Measurements from ENCODE around the gene PRKCA. TPM values are rescaled to one million over a fixed set of nuclear protein-coding genes. Genes with fewer than 3 reads are reported as not detected.

Gene PRKCA
- total RNA-seq, 1 experiment from 2014 or later = 29.5 TPM

DNA sequence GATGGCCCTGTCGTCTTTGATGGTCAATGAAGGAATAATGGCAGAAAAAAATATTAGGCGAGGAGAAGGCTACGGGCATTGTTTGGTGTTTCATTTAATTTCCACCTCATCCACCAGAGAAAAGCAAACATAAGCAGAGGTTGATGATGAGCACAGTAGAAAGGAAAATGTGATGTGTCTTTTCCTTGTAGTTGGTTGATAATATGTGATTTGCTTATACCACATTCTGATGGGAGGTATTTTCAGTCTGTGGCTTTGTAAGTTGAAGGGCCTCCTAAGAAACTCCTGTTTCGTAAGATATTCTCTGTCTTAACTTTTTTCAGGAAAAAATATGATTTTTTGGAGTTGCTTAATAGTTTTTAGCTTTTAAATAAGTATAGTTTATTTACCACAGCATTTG is 215.7 kb downstream of the PRKCA start (continued):
- TF ChIP-seq, protein P1, sequence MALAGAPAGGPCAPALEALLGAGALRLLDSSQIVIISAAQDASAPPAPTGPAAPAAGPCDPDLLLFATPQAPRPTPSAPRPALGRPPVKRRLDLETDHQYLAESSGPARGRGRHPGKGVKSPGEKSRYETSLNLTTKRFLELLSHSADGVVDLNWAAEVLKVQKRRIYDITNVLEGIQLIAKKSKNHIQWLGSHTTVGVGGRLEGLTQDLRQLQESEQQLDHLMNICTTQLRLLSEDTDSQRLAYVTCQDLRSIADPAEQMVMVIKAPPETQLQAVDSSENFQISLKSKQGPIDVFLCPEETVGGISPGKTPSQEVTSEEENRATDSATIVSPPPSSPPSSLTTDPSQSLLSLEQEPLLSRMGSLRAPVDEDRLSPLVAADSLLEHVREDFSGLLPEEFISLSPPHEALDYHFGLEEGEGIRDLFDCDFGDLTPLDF (CRISPR knock-in tag; IDR thresholded peaks at IDR 0.05) = no peak
- no peak for TF ChIP-seq MLX (CRISPR knock-in tag; IDR thresholded peaks at IDR 0.05)
- TF ChIP-seq, protein P2, sequence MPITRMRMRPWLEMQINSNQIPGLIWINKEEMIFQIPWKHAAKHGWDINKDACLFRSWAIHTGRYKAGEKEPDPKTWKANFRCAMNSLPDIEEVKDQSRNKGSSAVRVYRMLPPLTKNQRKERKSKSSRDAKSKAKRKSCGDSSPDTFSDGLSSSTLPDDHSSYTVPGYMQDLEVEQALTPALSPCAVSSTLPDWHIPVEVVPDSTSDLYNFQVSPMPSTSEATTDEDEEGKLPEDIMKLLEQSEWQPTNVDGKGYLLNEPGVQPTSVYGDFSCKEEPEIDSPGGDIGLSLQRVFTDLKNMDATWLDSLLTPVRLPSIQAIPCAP (CRISPR knock-in tag; IDR thresholded peaks at IDR 0.05) = no peak
- no peak for TF ChIP-seq ESRRA (CRISPR knock-in tag; IDR thresholded peaks at IDR 0.05; ENCODE audit: borderline replicate concordance)
- no peak for TF ChIP-seq GTF2I (CRISPR knock-in tag; conservative IDR thresholded peaks at IDR 0.05)
- no peak for TF ChIP-seq NFYB (CRISPR knock-in tag; conservative IDR thresholded peaks at IDR 0.05; ENCODE audit: low read depth)
- no peak for TF ChIP-seq RELA (CRISPR knock-in tag; IDR thresholded peaks at IDR 0.05; ENCODE audit: borderline replicate concordance)

- no peak for ATAC-seq
- TF ChIP-seq FOXP1 (CRISPR knock-in tag; IDR thresholded peaks at IDR 0.05; ENCODE audit: borderline replicate concordance) (no peak), CDX4 (CRISPR knock-in tag; IDR thresholded peaks at IDR 0.05; ENCODE audit: borderline replicate concordance) (no peak), SMAD3 (CRISPR knock-in tag; IDR thresholded peaks at IDR 0.05; ENCODE audit: borderline replicate concordance) (no peak), NR2C2 (CRISPR knock-in tag; IDR thresholded peaks at IDR 0.05) (no peak), ATF2 (CRISPR knock-in tag; IDR thresholded peaks at IDR 0.05; ENCODE audit: borderline replicate concordance, low read depth) (no peak), NR1H2 (CRISPR knock-in tag; IDR thresholded peaks at IDR 0.05) (no peak), AR (CRISPR knock-in tag; IDR thresholded peaks at IDR 0.05) (no peak), MLX (CRISPR knock-in tag; IDR thresholded peaks at IDR 0.05) (no peak), MAX (CRISPR knock-in tag; IDR thresholded peaks at IDR 0.05) (no peak), ZNF512 (CRISPR knock-in tag; IDR thresholded peaks at IDR 0.05; ENCODE audit: borderline replicate concordance) (no peak), ZBTB21 (CRISPR knock-in tag; IDR thresholded peaks at IDR 0.05; ENCODE audit: borderline replicate concordance) (no peak), CREB1 (CRISPR knock-in tag; IDR thresholded peaks at IDR 0.05) (no peak), ZNF423 (CRISPR knock-in tag; IDR thresholded peaks at IDR 0.05) (no peak), GTF2I (CRISPR knock-in tag; conservative IDR thresholded peaks at IDR 0.05) (no peak), KAT7 (CRISPR knock-in tag; IDR thresholded peaks at IDR 0.05; ENCODE audit: borderline replicate concordance) (no peak)
- Mint-ChIP-seq H3K4me3 (no peak overlapping the region), H3K27ac (no peak overlapping the region), H3K9me3 (no peaks in the 10 kb centered on the region), H3K4me1 (peaks cover 28% of the 10 kb centered on the region), H3K36me3 (no peaks in the 10 kb centered on the region), H3K27me3 (ENCODE audit: low read depth) (no peaks in the 10 kb centered on the region)
- no peak for DNase-seq (ENCODE audit: low spot score)
- POLR2A ChIA-PET = no interaction called here
- CTCF ChIA-PET = no interaction called here
Observed at GRCh38 chr17:66518677-66519076, 216.3 kb downstream of the PRKCA start.

Measured in WTC11 (cell line).